ENCODE data around the gene TARS1.

The TARS1 gene

GRCh38 chr5:33441241-33442177, 744 bp downstream of the TARS1 start:
- peak; percentile 52 for DNase-seq

- DNase-seq: no peak
Observed at GRCh38 chr5:33444542-33444941, 3.8 kb downstream of the TARS1 start.

- no peak for DNase-seq
Observed at GRCh38 chr5:33445798-33446197, 5.0 kb downstream of the TARS1 start.

GRCh38 chr5:33448118-33448517, 7.4 kb downstream of the TARS1 start:
- DNase-seq: no peak

GRCh38 chr5:33457126-33457525, 16.4 kb downstream of the TARS1 start:
- no peak for DNase-seq

GRCh38 chr5:33457817-33458216, 17.1 kb downstream of the TARS1 start:
- DNase-seq: no peak

- no peak for DNase-seq
Observed at GRCh38 chr5:33460210-33460609, 19.4 kb downstream of the TARS1 start.

GRCh38 chr5:33462456-33462855, 21.7 kb downstream of the TARS1 start:
- no peak for DNase-seq

- DNase-seq: no peak
Observed at GRCh38 chr5:33465120-33465519, 24.4 kb downstream of the TARS1 start.

GRCh38 chr5:33468775-33469435, 28.1 kb downstream of the TARS1 start:
- no peak for DNase-seq

GRCh38 chr5:33470544-33470943, 29.8 kb downstream of the TARS1 start:
- DNase-seq: peak; percentile 74

- DNase-seq: no peak
Observed at GRCh38 chr5:33472805-33473409, 32.1 kb downstream of the TARS1 start.

GRCh38 chr5:33474004-33474403, 33.2 kb downstream of the TARS1 start:
- no peak for DNase-seq

- DNase-seq: no peak
Observed at GRCh38 chr5:33474931-33475499, 34.2 kb downstream of the TARS1 start.

- DNase-seq: no peak
Observed at GRCh38 chr5:33475706-33476105, 34.9 kb downstream of the TARS1 start.

GRCh38 chr5:33476992-33477391, 36.2 kb downstream of the TARS1 start:
- DNase-seq: no peak

- no peak for DNase-seq
Observed at GRCh38 chr5:33477816-33478215, 37.1 kb downstream of the TARS1 start.

- no peak for DNase-seq
Observed at GRCh38 chr5:33479311-33479710, 38.5 kb downstream of the TARS1 start.

- DNase-seq: no peak
Observed at GRCh38 chr5:33480876-33481275, 40.1 kb downstream of the TARS1 start.

- DNase-seq: no peak
Observed at GRCh38 chr5:33482335-33482734, 41.6 kb downstream of the TARS1 start.

- no peak for DNase-seq
Observed at GRCh38 chr5:33487236-33487635, 46.5 kb downstream of the TARS1 start.

GRCh38 chr5:33488558-33489355, 48.0 kb downstream of the TARS1 start:
- DNase-seq: no peak

Measured in NCI-H146 (cell line).